Glutamatergic neuron (in vitro differentiated cells): ENCODE data around the gene FRK. TPM values are rescaled to one million over a fixed set of nuclear protein-coding genes. Genes with fewer than 3 reads are reported as not detected.
"Not testable (repeated sequence)": the region's sequence is repeated elsewhere in the genome, so short reads cannot be mapped to it uniquely, and the experiment has no call there.

Source experiments
- DNase-seq: peaks from one replicate; pipeline ENCODE4 v3.0.0; 2022
- H3K27ac Mint-ChIP-seq: one replicate; pipeline ENCODE4 v1.8.0; 2020; ENCODE audit warnings: mild to moderate bottlenecking, mixed read lengths, inconsistent platforms; ENCODE audit not compliant: unreplicated experiment
- H3K27me3 Mint-ChIP-seq: one replicate; pipeline ENCODE4 v1.8.0; 2020; ENCODE audit warnings: mild to moderate bottlenecking, moderate library complexity, mixed read lengths, inconsistent platforms; ENCODE audit not compliant: unreplicated experiment
- H3K36me3 Mint-ChIP-seq: one replicate; pipeline ENCODE4 v1.8.0; 2020; ENCODE audit warnings: mild to moderate bottlenecking, mixed read lengths, inconsistent platforms; ENCODE audit not compliant: unreplicated experiment
- H3K4me1 Mint-ChIP-seq: one replicate; pipeline ENCODE4 v1.8.0; 2020; ENCODE audit warnings: mild to moderate bottlenecking, low read depth, mixed read lengths, inconsistent platforms; ENCODE audit not compliant: unreplicated experiment
- H3K4me3 Mint-ChIP-seq: one replicate; pipeline ENCODE4 v1.8.0; 2020; ENCODE audit warnings: mild to moderate bottlenecking, mixed read lengths, inconsistent platforms; ENCODE audit not compliant: unreplicated experiment
- H3K9me3 Mint-ChIP-seq: one replicate; pipeline ENCODE4 v1.8.0; 2020; ENCODE audit warnings: mild to moderate bottlenecking, moderate library complexity, mixed read lengths, inconsistent platforms; ENCODE audit not compliant: unreplicated experiment
- total RNA-seq: library from RNA; stranded (reverse); fragmentation: NEBNext Ultra II Directional; extraction: Animal tissue kit (Norgen Biotek cat#: 25700); gene quantifications from one replicate; pipeline ENCODE4 v1.2.1, GENCODE V29; 2021; ENCODE audit not compliant: unreplicated experiment
- TF ChIP-seq, protein P1 (sequence below): fragments of 200-600 bp; sonication (generic); IDR thresholded peaks from one replicate; pipeline ENCODE4 v1.5.0; 2021; ENCODE audit not compliant: partially characterized antibody, unreplicated experiment

The FRK gene
- total RNA-seq, 1 donor from 2014 or later, result 0.37 TPM

DNA sequence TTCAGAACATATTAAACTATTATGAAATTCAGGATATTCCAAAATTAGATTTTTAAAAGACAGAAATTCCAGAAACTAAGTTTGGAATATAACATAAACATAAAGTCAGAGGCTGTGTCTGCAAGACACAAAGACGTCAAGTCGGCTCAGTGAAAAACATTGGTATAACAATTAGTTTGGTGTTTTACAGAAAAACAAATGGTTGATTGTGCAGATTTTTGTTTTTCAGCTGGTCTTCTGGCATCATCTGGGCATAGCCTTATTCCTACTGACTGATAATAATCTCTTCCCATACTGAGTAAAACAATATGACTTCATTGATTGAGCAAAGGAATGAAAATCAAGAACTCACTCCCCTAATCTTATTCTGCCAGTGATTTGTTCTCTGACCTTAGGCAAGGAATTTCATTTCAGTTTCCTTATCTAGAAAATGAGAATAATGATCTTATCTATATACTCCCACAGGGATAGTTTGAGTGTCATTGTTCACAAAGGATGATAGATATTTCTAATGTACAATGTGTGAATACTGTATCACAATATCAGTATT is 84.3 kb downstream of the FRK start:
- Mint-ChIP-seq H3K36me3 (no peaks in the 10 kb centered on the region), H3K4me3 (no peak overlapping the region), H3K27ac (no peak overlapping the region), H3K4me1 (no peaks in the 10 kb centered on the region), H3K27me3 (no peaks in the 10 kb centered on the region), H3K9me3 (no peaks in the 10 kb centered on the region)
- TF ChIP-seq, protein P1, sequence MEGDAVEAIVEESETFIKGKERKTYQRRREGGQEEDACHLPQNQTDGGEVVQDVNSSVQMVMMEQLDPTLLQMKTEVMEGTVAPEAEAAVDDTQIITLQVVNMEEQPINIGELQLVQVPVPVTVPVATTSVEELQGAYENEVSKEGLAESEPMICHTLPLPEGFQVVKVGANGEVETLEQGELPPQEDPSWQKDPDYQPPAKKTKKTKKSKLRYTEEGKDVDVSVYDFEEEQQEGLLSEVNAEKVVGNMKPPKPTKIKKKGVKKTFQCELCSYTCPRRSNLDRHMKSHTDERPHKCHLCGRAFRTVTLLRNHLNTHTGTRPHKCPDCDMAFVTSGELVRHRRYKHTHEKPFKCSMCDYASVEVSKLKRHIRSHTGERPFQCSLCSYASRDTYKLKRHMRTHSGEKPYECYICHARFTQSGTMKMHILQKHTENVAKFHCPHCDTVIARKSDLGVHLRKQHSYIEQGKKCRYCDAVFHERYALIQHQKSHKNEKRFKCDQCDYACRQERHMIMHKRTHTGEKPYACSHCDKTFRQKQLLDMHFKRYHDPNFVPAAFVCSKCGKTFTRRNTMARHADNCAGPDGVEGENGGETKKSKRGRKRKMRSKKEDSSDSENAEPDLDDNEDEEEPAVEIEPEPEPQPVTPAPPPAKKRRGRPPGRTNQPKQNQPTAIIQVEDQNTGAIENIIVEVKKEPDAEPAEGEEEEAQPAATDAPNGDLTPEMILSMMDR, result no peak
- DNase-seq, result no peak

DNA sequence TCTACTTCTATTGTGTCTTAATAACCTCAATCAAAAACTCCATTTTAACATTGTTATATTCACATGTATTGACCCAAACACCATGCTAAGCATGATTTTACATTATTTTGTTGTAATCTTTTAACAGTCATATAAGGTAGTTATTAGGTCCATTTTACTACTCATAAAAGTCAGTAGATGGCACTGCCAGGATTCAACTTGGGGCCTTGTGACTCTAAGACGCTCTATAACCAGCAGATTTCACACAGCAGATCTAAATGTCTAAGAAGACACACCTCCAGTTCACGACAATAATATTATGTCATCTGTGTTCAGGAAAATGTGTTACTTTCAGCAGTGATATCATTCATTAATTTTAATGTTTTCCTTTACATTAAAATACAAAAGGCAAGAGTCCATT is 88.0 kb downstream of the FRK start:
- DNase-seq, result no peak
- no peaks in the 10 kb centered on the region for H3K27me3 Mint-ChIP-seq
- no peak overlapping the region for H3K27ac Mint-ChIP-seq
- H3K4me1 Mint-ChIP-seq, result peaks cover 6% of the 10 kb centered on the region
- TF ChIP-seq, protein P1, result no peak
- H3K4me3 Mint-ChIP-seq, result no peak overlapping the region
- H3K9me3 Mint-ChIP-seq, result no peaks in the 10 kb centered on the region
- no peaks in the 10 kb centered on the region for H3K36me3 Mint-ChIP-seq

DNA sequence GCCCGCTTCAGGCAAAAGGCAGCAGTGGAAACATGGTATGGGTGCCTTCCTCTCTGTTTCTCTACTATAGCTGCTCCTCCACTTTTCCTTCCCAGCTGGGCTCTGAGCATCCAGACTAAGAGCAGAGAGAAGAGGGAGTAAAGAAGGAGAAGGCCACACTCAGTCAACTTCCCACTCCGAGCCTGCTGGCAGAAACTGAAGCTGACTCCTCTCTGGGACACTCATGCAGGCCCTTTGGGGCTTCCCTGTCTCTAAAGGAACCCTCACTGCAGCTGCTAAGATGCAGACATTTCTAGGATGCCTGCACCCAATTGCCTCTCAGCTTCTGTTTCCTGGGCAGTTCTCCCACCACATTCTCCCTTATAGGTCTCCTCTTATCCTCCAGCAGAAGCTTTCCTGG is 88.9 kb downstream of the FRK start:
- Mint-ChIP-seq H3K27me3 (no peaks in the 10 kb centered on the region), H3K36me3 (no peaks in the 10 kb centered on the region), H3K9me3 (no peaks in the 10 kb centered on the region), H3K27ac (no peak overlapping the region), H3K4me1 (peaks cover 6% of the 10 kb centered on the region), H3K4me3 (no peak overlapping the region)
- TF ChIP-seq, protein P1, result no peak
- no peak for DNase-seq

DNA sequence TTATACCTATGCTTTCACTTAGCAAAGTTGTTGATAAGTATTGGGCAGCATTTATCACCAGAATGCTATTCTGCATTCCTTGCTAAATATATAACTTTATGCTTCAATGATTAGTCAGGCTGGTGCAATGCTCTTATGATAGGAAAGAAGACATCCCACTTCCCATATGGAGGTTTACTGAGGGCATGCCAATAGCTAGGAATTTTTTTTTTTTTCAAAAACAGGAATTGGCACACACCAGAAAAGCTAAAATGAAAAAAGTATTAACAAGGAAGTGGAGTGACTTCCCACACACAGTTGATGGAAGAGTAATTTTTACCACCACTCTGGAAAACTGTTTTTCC is 90.8 kb downstream of the FRK start:
- no peak overlapping the region for H3K27ac Mint-ChIP-seq
- TF ChIP-seq, protein P1, result no peak
- no peaks in the 10 kb centered on the region for H3K36me3 Mint-ChIP-seq
- H3K27me3 Mint-ChIP-seq, result no peaks in the 10 kb centered on the region
- H3K9me3 Mint-ChIP-seq, result no peaks in the 10 kb centered on the region
- peaks cover 6% of the 10 kb centered on the region for H3K4me1 Mint-ChIP-seq
- no peak for DNase-seq
- H3K4me3 Mint-ChIP-seq, result no peak overlapping the region

DNA sequence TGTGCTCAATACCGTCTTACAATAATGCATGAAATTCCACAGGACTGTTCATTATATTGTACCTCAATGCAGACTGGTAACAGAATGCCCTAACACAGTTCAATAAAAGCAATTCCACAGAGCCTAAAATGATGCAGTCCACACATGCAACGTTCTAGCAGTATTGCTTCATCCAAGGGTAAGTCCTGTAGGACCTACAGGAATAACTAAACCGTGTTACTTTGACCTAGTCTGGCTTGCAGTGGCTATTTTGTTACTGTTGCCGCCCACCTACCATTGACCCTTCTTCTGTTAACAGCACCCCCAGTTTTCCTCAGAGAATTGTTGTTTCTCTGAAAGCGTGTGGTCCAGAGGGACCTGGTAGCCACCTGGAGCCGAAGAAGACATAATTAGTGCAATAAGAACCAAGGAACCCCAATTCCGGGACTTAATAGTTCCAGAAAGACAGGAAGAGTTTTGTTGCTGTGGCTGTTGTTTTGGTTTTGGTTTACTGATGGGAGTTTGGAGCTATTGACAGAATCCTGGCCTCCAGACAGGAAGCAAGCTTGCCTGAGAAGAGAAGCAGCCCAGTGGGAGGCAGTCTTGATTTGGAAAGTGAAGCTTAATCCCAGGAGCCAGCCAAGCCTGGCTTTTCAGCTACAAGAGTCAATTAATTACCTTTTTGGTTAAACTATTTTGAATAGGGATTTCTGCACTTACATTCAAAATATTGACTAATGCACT is 91.3 kb downstream of the FRK start:
- H3K36me3 Mint-ChIP-seq, result no peaks in the 10 kb centered on the region
- H3K9me3 Mint-ChIP-seq, result no peaks in the 10 kb centered on the region
- H3K4me3 Mint-ChIP-seq, result no peak overlapping the region
- H3K27ac Mint-ChIP-seq, result peak overlapping the region; percentile 80
- peaks cover 6% of the 10 kb centered on the region for H3K4me1 Mint-ChIP-seq
- TF ChIP-seq, protein P1, result no peak
- peak; percentile 17 for DNase-seq
- no peaks in the 10 kb centered on the region for H3K27me3 Mint-ChIP-seq

DNA sequence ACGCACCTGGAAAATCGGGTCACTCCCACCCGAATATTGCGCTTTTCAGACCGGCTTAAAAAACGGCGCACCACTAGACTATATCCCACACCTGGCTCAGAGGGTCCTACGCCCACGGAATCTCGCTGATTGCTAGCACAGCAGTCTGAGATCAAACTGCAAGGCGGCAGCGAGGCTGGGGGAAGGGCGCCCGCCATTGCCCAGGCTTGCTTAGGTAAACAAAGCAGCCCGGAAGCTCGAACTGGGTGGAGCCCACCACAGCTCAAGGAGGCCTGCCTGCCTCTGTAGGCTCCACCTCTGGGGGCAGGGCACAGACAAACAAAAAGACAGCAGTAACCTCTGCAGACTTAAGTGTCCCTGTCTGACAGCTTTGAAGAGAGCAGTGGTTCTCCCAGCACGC is 100.4 kb downstream of the FRK start:
- not testable (repeated sequence) for H3K27ac Mint-ChIP-seq, H3K4me3 Mint-ChIP-seq, H3K27me3 Mint-ChIP-seq

More for the DNA sequence above, 100.4 kb downstream of the FRK start:
- H3K4me1 Mint-ChIP-seq, H3K9me3 Mint-ChIP-seq, H3K36me3 Mint-ChIP-seq, DNase-seq: not testable (repeated sequence)
